ENCODE measurements around the gene TRMT112.

Gene TRMT112

DNA sequence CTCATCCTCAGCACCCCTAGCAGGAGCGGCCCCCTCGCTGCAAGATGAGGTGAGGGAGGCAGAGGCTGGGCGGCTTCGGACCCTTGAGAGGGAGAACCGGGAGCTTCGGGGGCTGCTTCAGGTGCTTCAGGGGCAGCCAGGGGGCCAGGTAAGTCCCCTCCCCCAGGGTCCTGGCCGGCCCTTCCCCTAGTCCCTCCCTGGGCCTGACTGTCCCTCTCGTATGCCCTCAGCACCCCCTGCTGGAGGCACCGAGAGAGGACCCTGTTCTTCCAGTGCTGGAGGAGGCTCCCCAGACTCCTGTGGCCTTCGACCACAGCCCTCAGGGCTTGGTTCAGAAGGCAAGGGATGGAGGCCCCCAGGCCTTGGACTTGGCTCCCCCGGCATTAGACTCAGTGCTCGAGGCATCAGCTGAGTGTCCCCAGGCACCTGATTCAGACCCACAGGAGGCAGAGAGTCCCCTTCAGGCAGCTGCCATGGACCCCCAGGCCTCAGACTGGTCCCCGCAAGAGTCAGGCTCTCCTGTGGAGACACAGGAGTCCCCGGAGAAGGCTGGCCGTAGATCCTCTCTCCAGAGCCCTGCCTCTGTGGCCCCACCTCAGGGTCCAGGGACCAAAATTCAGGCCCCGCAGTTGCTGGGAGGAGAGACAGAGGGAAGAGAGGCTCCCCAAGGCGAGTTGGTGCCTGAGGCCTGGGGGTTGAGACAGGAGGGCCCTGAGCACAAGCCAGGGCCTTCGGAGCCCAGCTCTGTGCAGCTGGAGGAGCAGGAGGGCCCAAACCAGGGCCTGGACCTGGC is 26.6 kb upstream of the TRMT112 start:
- TF ChIP-seq RAD21 (IDR thresholded peaks at IDR 0.05; ENCODE audit: low read depth): peak; percentile 50
- TF ChIP-seq, protein P1, sequence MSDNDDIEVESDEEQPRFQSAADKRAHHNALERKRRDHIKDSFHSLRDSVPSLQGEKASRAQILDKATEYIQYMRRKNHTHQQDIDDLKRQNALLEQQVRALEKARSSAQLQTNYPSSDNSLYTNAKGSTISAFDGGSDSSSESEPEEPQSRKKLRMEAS (IDR thresholded peaks at IDR 0.05): no peak
- no peak for TF ChIP-seq CEBPB (IDR thresholded peaks at IDR 0.05)
- no peak for TF ChIP-seq YY1 (IDR thresholded peaks at IDR 0.05; ENCODE audit: low read depth)
- TF ChIP-seq NFIC (IDR thresholded peaks at IDR 0.05): no peak

GRCh38 chr11:64342869-64343745 is 25.7 kb upstream of the TRMT112 start:
- TF ChIP-seq EP300 (IDR thresholded peaks at IDR 0.05; ENCODE audit: borderline replicate concordance) (no peak), TEAD4 (IDR thresholded peaks at IDR 0.05) (no peak), TAF1 (IDR thresholded peaks at IDR 0.05; ENCODE audit: low read depth) (no peak)

GRCh38 chr11:64341851-64342791 is 24.8 kb upstream of the TRMT112 start:
- TF ChIP-seq EGR1 (IDR thresholded peaks at IDR 0.05) (no peak), TEAD4 (IDR thresholded peaks at IDR 0.05) (no peak), FOXM1 (IDR thresholded peaks at IDR 0.05; ENCODE audit: borderline replicate concordance, low read depth) (no peak), RAD21 (IDR thresholded peaks at IDR 0.05; ENCODE audit: low read depth) (peak; percentile 36; the same call in 1 of the 2 replicates), NFIC (IDR thresholded peaks at IDR 0.05) (0 out of 2 replicates have a peak, but pooled peaks have one; percentile 33), USF1 (IDR thresholded peaks at IDR 0.05) (peak; percentile 38; the same call in 1 of the 2 replicates), CEBPB (IDR thresholded peaks at IDR 0.05) (no peak), TCF12 (IDR thresholded peaks at IDR 0.05; ENCODE audit: low read depth) (no peak), YY1 (IDR thresholded peaks at IDR 0.05; ENCODE audit: low read depth) (no peak), CREB1 (IDR thresholded peaks at IDR 0.05; ENCODE audit: low read depth) (no peak), TAF1 (IDR thresholded peaks at IDR 0.05; ENCODE audit: low read depth) (peak; percentile 35; the same call in 1 of the 2 replicates), ZBTB7A (IDR thresholded peaks at IDR 0.05; ENCODE audit: low read depth) (no peak), EP300 (IDR thresholded peaks at IDR 0.05; ENCODE audit: borderline replicate concordance) (no peak)
- TF ChIP-seq, protein P1 (IDR thresholded peaks at IDR 0.05): 0 out of 2 replicates have a peak, but pooled peaks have one; percentile 25
- TF ChIP-seq, protein P2, sequence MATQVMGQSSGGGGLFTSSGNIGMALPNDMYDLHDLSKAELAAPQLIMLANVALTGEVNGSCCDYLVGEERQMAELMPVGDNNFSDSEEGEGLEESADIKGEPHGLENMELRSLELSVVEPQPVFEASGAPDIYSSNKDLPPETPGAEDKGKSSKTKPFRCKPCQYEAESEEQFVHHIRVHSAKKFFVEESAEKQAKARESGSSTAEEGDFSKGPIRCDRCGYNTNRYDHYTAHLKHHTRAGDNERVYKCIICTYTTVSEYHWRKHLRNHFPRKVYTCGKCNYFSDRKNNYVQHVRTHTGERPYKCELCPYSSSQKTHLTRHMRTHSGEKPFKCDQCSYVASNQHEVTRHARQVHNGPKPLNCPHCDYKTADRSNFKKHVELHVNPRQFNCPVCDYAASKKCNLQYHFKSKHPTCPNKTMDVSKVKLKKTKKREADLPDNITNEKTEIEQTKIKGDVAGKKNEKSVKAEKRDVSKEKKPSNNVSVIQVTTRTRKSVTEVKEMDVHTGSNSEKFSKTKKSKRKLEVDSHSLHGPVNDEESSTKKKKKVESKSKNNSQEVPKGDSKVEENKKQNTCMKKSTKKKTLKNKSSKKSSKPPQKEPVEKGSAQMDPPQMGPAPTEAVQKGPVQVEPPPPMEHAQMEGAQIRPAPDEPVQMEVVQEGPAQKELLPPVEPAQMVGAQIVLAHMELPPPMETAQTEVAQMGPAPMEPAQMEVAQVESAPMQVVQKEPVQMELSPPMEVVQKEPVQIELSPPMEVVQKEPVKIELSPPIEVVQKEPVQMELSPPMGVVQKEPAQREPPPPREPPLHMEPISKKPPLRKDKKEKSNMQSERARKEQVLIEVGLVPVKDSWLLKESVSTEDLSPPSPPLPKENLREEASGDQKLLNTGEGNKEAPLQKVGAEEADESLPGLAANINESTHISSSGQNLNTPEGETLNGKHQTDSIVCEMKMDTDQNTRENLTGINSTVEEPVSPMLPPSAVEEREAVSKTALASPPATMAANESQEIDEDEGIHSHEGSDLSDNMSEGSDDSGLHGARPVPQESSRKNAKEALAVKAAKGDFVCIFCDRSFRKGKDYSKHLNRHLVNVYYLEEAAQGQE (IDR thresholded peaks at IDR 0.05; ENCODE audit: low read depth): no peak

DNA sequence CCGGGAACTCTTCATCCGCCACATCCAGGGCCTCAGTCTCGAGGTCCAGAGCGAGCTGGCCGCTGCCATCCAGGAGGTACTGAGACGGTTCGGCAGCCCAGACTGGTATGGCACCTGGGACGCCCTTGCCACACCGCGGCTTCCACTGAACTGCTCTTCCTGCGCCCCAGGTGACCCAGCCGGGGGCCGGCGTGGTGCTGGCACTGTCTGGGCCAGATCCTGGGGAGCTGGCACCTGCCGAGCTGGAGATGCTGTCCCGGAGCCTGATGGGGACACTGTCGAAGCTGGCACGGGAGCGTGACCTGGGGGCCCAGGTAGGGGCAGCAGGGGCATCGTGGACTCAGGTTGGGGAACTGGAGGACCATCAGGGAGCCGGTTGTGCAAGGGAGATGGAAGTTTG is 24.1 kb upstream of the TRMT112 start:
- TF ChIP-seq EP300 (IDR thresholded peaks at IDR 0.05; ENCODE audit: borderline replicate concordance) (no peak), EGR1 (IDR thresholded peaks at IDR 0.05) (no peak), YY1 (IDR thresholded peaks at IDR 0.05; ENCODE audit: low read depth) (no peak), ZBTB7A (IDR thresholded peaks at IDR 0.05; ENCODE audit: low read depth) (no peak), CEBPB (IDR thresholded peaks at IDR 0.05) (no peak), CREB1 (IDR thresholded peaks at IDR 0.05; ENCODE audit: low read depth) (no peak), USF1 (IDR thresholded peaks at IDR 0.05) (no peak), NFIC (IDR thresholded peaks at IDR 0.05) (no peak), TCF12 (IDR thresholded peaks at IDR 0.05; ENCODE audit: low read depth) (no peak), RAD21 (IDR thresholded peaks at IDR 0.05; ENCODE audit: low read depth) (no peak), TAF1 (IDR thresholded peaks at IDR 0.05; ENCODE audit: low read depth) (no peak), TEAD4 (IDR thresholded peaks at IDR 0.05) (no peak)
- TF ChIP-seq, protein P2 (IDR thresholded peaks at IDR 0.05; ENCODE audit: low read depth): no peak
- TF ChIP-seq, protein P1 (IDR thresholded peaks at IDR 0.05): no peak

All from Ishikawa (cell line).